Measurements from ENCODE around the gene SLC35F2.

Gene SLC35F2

DNA sequence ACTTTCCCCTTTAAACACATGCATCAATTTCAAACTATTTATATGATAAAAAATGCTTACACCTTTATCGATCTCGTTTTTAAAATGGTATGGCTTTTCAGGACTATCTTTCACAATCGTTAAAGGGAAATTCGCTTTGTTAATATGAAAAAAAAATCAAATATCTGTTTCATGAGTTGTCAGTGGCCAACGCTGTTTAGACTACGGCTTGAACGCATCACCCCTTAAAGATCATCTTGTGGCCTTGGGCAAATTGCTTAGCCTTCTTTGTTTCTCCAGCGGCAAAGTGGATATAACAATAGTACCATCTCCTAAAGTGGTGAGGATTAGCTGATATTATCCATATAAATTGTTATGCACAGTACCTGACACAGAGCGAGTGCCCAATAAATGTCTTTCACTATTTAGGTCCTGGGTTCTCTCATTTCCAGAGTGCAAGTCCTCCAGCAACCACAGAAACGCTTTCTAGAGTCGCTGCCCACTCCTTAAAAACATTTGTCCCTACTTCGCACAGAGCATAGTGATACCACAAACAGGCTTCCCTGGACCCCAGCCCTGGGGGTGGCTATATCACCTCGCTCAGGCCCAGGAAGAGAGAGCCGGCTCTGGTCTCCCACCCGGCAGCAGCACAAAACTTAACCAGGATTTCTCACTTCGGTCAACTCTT, 904 bp downstream of the SLC35F2 start:
- Histone ChIP-seq H3K36me3 (ENCODE audit: control insufficient read depth, insufficient read depth, low read length) (no peaks in the 10 kb centered on the region), H3K4me3 (ENCODE audit: low read depth, low read length) (peak overlapping the region; percentile 85), H3K9ac (ENCODE audit: low read depth, low read length) (peak overlapping the region; percentile 75), H3K9me3 (ENCODE audit: control insufficient read depth, insufficient read depth, low read length) (no peaks in the 10 kb centered on the region), H3K4me1 (ENCODE audit: control insufficient read depth, insufficient read depth, low read length) (peaks cover 6% of the 10 kb centered on the region), H3K27ac (ENCODE audit: low read depth, low read length) (no peak overlapping the region), H3K27me3 (ENCODE audit: control insufficient read depth, insufficient read depth, low read length) (peaks cover 11% of the 10 kb centered on the region)

GRCh38 chr11:107856981-107857517, 1.5 kb downstream of the SLC35F2 start:
- peaks cover 11% of the 10 kb centered on the region for H3K27me3 ChIP-seq (ENCODE audit: control insufficient read depth, insufficient read depth, low read length)
- H3K36me3 ChIP-seq (ENCODE audit: control insufficient read depth, insufficient read depth, low read length), result no peaks in the 10 kb centered on the region
- peaks cover 6% of the 10 kb centered on the region for H3K4me1 ChIP-seq (ENCODE audit: control insufficient read depth, insufficient read depth, low read length)
- H3K9me3 ChIP-seq (ENCODE audit: control insufficient read depth, insufficient read depth, low read length), result no peaks in the 10 kb centered on the region
- no peak overlapping the region for H3K9ac ChIP-seq (ENCODE audit: low read depth, low read length)
- H3K4me3 ChIP-seq (ENCODE audit: low read depth, low read length), result peak overlapping the region; percentile 85
- H3K27ac ChIP-seq (ENCODE audit: low read depth, low read length), result no peak overlapping the region

GRCh38 chr11:107856180-107856980, 2.2 kb downstream of the SLC35F2 start:
- Histone ChIP-seq H3K4me1 (ENCODE audit: control insufficient read depth, insufficient read depth, low read length) (peaks cover 12% of the 10 kb centered on the region), H3K4me3 (ENCODE audit: low read depth, low read length) (peak overlapping the region; percentile 85), H3K27me3 (ENCODE audit: control insufficient read depth, insufficient read depth, low read length) (peaks cover 11% of the 10 kb centered on the region), H3K27ac (ENCODE audit: low read depth, low read length) (no peak overlapping the region), H3K36me3 (ENCODE audit: control insufficient read depth, insufficient read depth, low read length) (no peaks in the 10 kb centered on the region), H3K9me3 (ENCODE audit: control insufficient read depth, insufficient read depth, low read length) (no peaks in the 10 kb centered on the region), H3K9ac (ENCODE audit: low read depth, low read length) (no peak overlapping the region)

GRCh38 chr11:107853070-107853469, 5.5 kb downstream of the SLC35F2 start:
- Histone ChIP-seq H3K9me3 (ENCODE audit: control insufficient read depth, insufficient read depth, low read length) (no peaks in the 10 kb centered on the region), H3K27me3 (ENCODE audit: control insufficient read depth, insufficient read depth, low read length) (peaks cover 9% of the 10 kb centered on the region), H3K4me1 (ENCODE audit: control insufficient read depth, insufficient read depth, low read length) (peaks cover 20% of the 10 kb centered on the region), H3K4me3 (ENCODE audit: low read depth, low read length) (no peak overlapping the region), H3K27ac (ENCODE audit: low read depth, low read length) (no peak overlapping the region), H3K36me3 (ENCODE audit: control insufficient read depth, insufficient read depth, low read length) (no peaks in the 10 kb centered on the region), H3K9ac (ENCODE audit: low read depth, low read length) (no peak overlapping the region)

DNA sequence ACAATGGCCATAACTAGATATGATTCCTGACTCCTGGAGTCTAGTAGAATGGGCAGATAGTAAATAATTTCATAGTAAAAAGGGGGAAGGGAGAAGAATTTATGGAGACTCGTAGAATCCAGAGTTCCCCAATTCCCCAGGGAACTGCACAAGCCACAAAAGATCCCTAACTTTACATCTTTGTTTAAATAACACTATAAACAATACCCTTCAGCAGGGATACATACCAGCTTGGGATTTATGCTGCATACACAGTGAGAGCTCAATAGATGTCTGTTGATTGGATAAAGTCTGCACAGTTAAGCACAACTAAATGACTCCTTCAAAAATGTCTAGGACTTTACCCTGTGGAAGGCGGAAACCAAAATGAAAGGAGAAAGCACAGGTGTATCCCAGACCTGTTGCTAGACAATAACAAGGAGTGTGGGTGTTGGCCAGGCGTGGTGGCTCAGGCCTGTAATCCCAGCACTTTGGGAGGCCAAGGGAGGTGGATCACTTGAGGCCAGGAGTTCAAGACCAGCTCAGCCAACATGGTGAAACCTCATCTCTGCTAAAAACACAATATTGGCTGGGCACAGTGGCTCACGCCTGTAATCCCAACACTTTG, 6.8 kb downstream of the SLC35F2 start:
- peaks cover 21% of the 10 kb centered on the region; the same call in 1 of the 2 replicates for H3K4me1 ChIP-seq (ENCODE audit: control insufficient read depth, insufficient read depth, low read length)
- H3K36me3 ChIP-seq (ENCODE audit: control insufficient read depth, insufficient read depth, low read length), result no peaks in the 10 kb centered on the region
- no peak overlapping the region for H3K9ac ChIP-seq (ENCODE audit: low read depth, low read length)
- H3K9me3 ChIP-seq (ENCODE audit: control insufficient read depth, insufficient read depth, low read length), result no peaks in the 10 kb centered on the region
- H3K27me3 ChIP-seq (ENCODE audit: control insufficient read depth, insufficient read depth, low read length), result no peaks in the 10 kb centered on the region
- no peak overlapping the region for H3K4me3 ChIP-seq (ENCODE audit: low read depth, low read length)
- H3K27ac ChIP-seq (ENCODE audit: low read depth, low read length), result no peak overlapping the region

DNA sequence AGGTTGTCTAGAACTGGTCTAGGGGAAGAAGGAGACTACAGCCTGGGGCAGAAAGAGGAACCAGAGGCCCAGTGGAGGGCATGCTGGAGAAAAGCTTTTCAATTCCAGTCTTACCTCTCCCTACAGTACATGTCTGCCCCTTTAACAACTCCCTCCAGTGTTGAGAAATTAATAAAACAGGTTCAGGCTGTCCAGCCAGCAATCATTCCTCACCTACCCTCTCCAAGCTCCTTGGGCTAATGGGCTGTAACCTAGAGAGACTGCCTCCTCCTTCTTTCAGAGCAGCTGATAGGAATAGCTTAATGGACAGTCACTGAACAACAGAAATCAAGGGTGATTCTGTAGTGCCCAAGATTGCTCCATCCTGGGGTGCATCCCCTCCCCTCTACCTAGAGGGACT, 8.8 kb downstream of the SLC35F2 start:
- no peak overlapping the region for H3K27ac ChIP-seq (ENCODE audit: low read depth, low read length)
- no peak overlapping the region for H3K9ac ChIP-seq (ENCODE audit: low read depth, low read length)
- peaks cover 21% of the 10 kb centered on the region; the same call in 1 of the 2 replicates for H3K4me1 ChIP-seq (ENCODE audit: control insufficient read depth, insufficient read depth, low read length)
- no peaks in the 10 kb centered on the region for H3K27me3 ChIP-seq (ENCODE audit: control insufficient read depth, insufficient read depth, low read length)
- H3K36me3 ChIP-seq (ENCODE audit: control insufficient read depth, insufficient read depth, low read length), result no peaks in the 10 kb centered on the region
- H3K9me3 ChIP-seq (ENCODE audit: control insufficient read depth, insufficient read depth, low read length), result no peaks in the 10 kb centered on the region
- H3K4me3 ChIP-seq (ENCODE audit: low read depth, low read length), result no peak overlapping the region

DNA sequence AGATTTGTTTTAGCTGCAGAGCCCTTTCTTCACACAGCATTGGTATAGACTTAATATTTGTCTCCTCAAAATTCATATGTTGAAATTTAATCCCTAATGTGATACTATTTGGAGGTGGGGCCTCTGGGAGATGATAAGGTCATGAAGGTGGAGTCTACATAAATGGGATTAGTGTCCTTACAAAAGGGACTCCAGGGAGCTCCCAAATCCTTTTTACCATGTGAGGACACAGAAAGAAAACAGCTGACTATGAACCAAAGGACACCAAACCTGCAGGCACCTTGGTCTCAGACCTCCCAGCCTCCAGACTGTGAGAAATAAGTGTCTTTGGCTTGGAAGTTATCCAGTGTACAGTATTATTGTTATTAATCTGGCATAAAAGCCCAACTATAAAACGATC, 10.2 kb downstream of the SLC35F2 start:
- Histone ChIP-seq H3K27me3 (ENCODE audit: control insufficient read depth, insufficient read depth, low read length) (no peaks in the 10 kb centered on the region), H3K36me3 (ENCODE audit: control insufficient read depth, insufficient read depth, low read length) (no peaks in the 10 kb centered on the region), H3K4me3 (ENCODE audit: low read depth, low read length) (no peak overlapping the region), H3K27ac (ENCODE audit: low read depth, low read length) (peak overlapping the region; percentile 54), H3K9me3 (ENCODE audit: control insufficient read depth, insufficient read depth, low read length) (no peaks in the 10 kb centered on the region), H3K4me1 (ENCODE audit: control insufficient read depth, insufficient read depth, low read length) (peaks cover 21% of the 10 kb centered on the region; the same call in 1 of the 2 replicates), H3K9ac (ENCODE audit: low read depth, low read length) (no peak overlapping the region)

DNA sequence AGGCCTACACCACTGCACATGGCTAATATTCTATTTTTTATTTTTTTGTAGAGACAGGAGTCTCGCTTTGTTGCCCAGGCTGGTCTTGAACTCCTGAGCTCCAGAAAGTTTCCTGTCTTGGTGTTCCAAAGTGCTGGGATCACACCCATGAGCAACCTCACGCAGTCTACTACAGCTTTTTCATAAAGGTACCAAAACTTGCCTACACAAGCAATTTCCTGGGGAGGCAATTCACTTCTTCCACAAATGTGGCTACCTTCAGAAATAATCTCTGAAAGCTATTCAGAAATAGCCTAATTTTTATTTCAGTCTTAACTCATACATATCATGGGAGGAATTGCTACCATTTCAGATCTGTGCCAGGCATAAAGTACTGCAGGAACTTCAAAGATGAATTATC, 11.4 kb downstream of the SLC35F2 start:
- Histone ChIP-seq H3K36me3 (ENCODE audit: control insufficient read depth, insufficient read depth, low read length) (no peaks in the 10 kb centered on the region), H3K4me1 (ENCODE audit: control insufficient read depth, insufficient read depth, low read length) (peaks cover 21% of the 10 kb centered on the region; the same call in 1 of the 2 replicates), H3K9me3 (ENCODE audit: control insufficient read depth, insufficient read depth, low read length) (no peaks in the 10 kb centered on the region), H3K4me3 (ENCODE audit: low read depth, low read length) (no peak overlapping the region), H3K27ac (ENCODE audit: low read depth, low read length) (no peak overlapping the region), H3K27me3 (ENCODE audit: control insufficient read depth, insufficient read depth, low read length) (no peaks in the 10 kb centered on the region), H3K9ac (ENCODE audit: low read depth, low read length) (no peak overlapping the region)

GRCh38 chr11:107844041-107844440, 14.5 kb downstream of the SLC35F2 start:
- peaks cover 23% of the 10 kb centered on the region for H3K4me1 ChIP-seq (ENCODE audit: control insufficient read depth, insufficient read depth, low read length)
- no peaks in the 10 kb centered on the region for H3K36me3 ChIP-seq (ENCODE audit: control insufficient read depth, insufficient read depth, low read length)
- no peaks in the 10 kb centered on the region for H3K27me3 ChIP-seq (ENCODE audit: control insufficient read depth, insufficient read depth, low read length)
- H3K4me3 ChIP-seq (ENCODE audit: low read depth, low read length), result no peak overlapping the region
- H3K27ac ChIP-seq (ENCODE audit: low read depth, low read length), result no peak overlapping the region
- H3K9me3 ChIP-seq (ENCODE audit: control insufficient read depth, insufficient read depth, low read length), result no peaks in the 10 kb centered on the region
- H3K9ac ChIP-seq (ENCODE audit: low read depth, low read length), result no peak overlapping the region

DNA sequence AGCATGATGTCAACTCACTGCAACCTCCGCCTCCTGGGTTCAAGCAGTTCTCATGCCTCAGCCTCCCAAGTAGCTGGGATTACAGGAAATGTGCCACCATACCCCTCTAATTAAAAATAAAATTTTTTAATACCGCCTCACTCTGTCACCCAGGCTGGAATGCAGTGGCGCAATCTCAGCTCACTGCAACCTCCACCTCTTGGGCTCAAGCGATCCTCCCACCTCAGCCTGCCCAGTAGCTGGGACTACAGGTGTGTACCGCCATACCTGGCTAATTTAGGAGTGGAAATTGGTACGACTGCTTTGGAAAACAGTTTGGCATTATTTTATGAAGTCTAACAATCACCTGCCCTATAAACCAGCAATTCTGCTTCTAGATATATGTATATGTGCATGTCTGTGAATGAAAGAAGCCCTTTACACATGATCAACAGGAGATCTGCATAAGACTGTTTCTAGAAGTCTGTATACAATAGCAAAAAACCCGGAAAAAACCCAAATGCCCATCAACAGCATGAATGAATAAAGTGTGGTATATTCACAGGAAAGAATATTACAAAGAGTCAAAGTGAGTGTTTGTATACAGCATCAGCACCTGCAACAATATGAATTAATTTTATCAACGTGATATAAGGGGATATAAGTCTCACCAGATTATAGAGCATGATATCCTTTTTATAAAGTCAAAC, 16.0 kb downstream of the SLC35F2 start:
- H3K9ac ChIP-seq (ENCODE audit: low read depth, low read length), result no peak overlapping the region
- H3K36me3 ChIP-seq (ENCODE audit: control insufficient read depth, insufficient read depth, low read length), result no peaks in the 10 kb centered on the region
- no peak overlapping the region for H3K27ac ChIP-seq (ENCODE audit: low read depth, low read length)
- no peaks in the 10 kb centered on the region for H3K9me3 ChIP-seq (ENCODE audit: control insufficient read depth, insufficient read depth, low read length)
- no peak overlapping the region for H3K4me3 ChIP-seq (ENCODE audit: low read depth, low read length)
- H3K4me1 ChIP-seq (ENCODE audit: control insufficient read depth, insufficient read depth, low read length), result peaks cover 11% of the 10 kb centered on the region
- H3K27me3 ChIP-seq (ENCODE audit: control insufficient read depth, insufficient read depth, low read length), result no peaks in the 10 kb centered on the region

Measured in HUES48 (cell line).